GM23338 (cell line): ENCODE results near the gene SRRM2. TPM values are rescaled to one million over a fixed set of nuclear protein-coding genes. Genes with fewer than 3 reads are reported as not detected.

ENCODE experiments used
- ATAC-seq: fragments of 200-7000 bp; cut with Tn5 transposase; 3 replicates; pipeline ENCODE4 v1.9.1; 2020
- DNase-seq: peaks from one replicate; pipeline ENCODE4 v3.0.0-alpha.2; 2015; ENCODE audit warnings: low spot score
- H2AFZ ChIP-seq: fragments of 200-600 bp; sonication (generic); 2 replicates; pipeline ENCODE4 v1.8.0; 2016; ENCODE audit warnings: antibody characterized with exemption, mild to moderate bottlenecking, moderate library complexity
- H3F3A ChIP-seq: fragments of 200-600 bp; sonication (generic); replicated peaks from 2 replicates; pipeline ENCODE4 v1.8.0; 2017; ENCODE audit warnings: antibody characterized with exemption, mixed run types, low read depth
- H3K27ac ChIP-seq: fragments of 200-600 bp; sonication (generic); 2 replicates; pipeline ENCODE4 v1.6.1; 2016; ENCODE audit warnings: low read depth
- H3K27me3 ChIP-seq: fragments of 200-600 bp; sonication (generic); 2 replicates; pipeline ENCODE4 v1.8.0; 2016; ENCODE audit warnings: mild to moderate bottlenecking, mixed run types, moderate library complexity; ENCODE audit not compliant: insufficient read depth
- H3K36me3 ChIP-seq: fragments of 200-600 bp; sonication (generic); 2 replicates; pipeline ENCODE4 v1.8.0; 2016; ENCODE audit warnings: mild to moderate bottlenecking; ENCODE audit not compliant: insufficient read depth
- H3K4me1 ChIP-seq: fragments of 200-600 bp; sonication (generic); 2 replicates; pipeline ENCODE4 v1.8.0; 2016; ENCODE audit warnings: mild to moderate bottlenecking, moderate library complexity; ENCODE audit not compliant: insufficient read depth
- H3K4me2 ChIP-seq: fragments of 200-600 bp; sonication (generic); 2 replicates; pipeline ENCODE4 v1.7.1; 2017; ENCODE audit warnings: mixed run types
- H3K4me3 ChIP-seq: fragments of 200-600 bp; sonication (generic); 2 replicates; pipeline ENCODE4 v1.6.1; 2016; ENCODE audit warnings: mixed run types
- H3K79me2 ChIP-seq: fragments of 200-600 bp; sonication (generic); replicated peaks from 2 replicates; pipeline ENCODE4 v1.8.0; 2017; ENCODE audit warnings: mild to moderate bottlenecking; ENCODE audit not compliant: insufficient read depth
- H3K9me2 ChIP-seq: fragments of 200-600 bp; sonication (generic); 2 replicates; pipeline ENCODE4 v1.8.0; 2017; ENCODE audit not compliant: insufficient read depth
- H4K20me1 ChIP-seq: fragments of 200-600 bp; sonication (generic); replicated peaks from 2 replicates; pipeline ENCODE4 v1.8.0; 2017; ENCODE audit warnings: mild to moderate bottlenecking; ENCODE audit not compliant: insufficient read depth
- H3K27ac Mint-ChIP-seq: 2 replicates; pipeline ENCODE4 v1.8.0; 2020; ENCODE audit warnings: inconsistent platforms, mild to moderate bottlenecking, moderate library complexity, mixed read lengths
- H3K27me3 Mint-ChIP-seq: 3 replicates; pipeline ENCODE4 v1.8.0; 2022; ENCODE audit warnings: low read depth, mild to moderate bottlenecking, moderate library complexity, mixed read lengths, inconsistent platforms; ENCODE audit not compliant: insufficient read depth, poor library complexity
- H3K36me3 Mint-ChIP-seq: 3 replicates; pipeline ENCODE4 v1.8.0; 2021; ENCODE audit warnings: low read depth, mild to moderate bottlenecking, inconsistent platforms, moderate library complexity, mixed read lengths
- H3K4me1 Mint-ChIP-seq: 3 replicates; pipeline ENCODE4 v1.8.0; 2020; ENCODE audit warnings: mild to moderate bottlenecking, inconsistent platforms, mixed read lengths
- H3K4me3 Mint-ChIP-seq: 3 replicates; pipeline ENCODE4 v1.8.0; 2021; ENCODE audit warnings: moderate library complexity, mild to moderate bottlenecking, inconsistent platforms, mixed read lengths
- H3K9me3 Mint-ChIP-seq: 3 replicates; pipeline ENCODE4 v1.8.0; 2020; ENCODE audit warnings: moderate library complexity, mild to moderate bottlenecking, inconsistent platforms, mixed read lengths
- CREB1 ChIP-seq: fragments of 250-450 bp; sonication (Bioruptor Pico); IDR thresholded peaks from 2 replicates; pipeline ENCODE4 v1.5.0; 2020; ENCODE audit warnings: low read depth, mild to moderate bottlenecking, moderate library complexity
- CTCF ChIP-seq, 2 experiments: fragments of 200-600 bp in 1 of 2; sonication (generic) in 1 of 2; conservative IDR thresholded peaks; 2 replicates each; pipeline versions ENCODE4 v1.5.1 to v1.6.1; 2016 to 2017; ENCODE audit warnings: antibody characterized with exemption in 2 of 2, low read depth in 2 of 2, mild to moderate bottlenecking in 2 of 2, moderate library complexity in 1 of 2
- EZH2 ChIP-seq: fragments of 200-600 bp; sonication (generic); IDR thresholded peaks from one replicate; pipeline ENCODE4 v1.8.0; 2017; ENCODE audit warnings: antibody characterized with exemption, mild to moderate bottlenecking, low read depth; ENCODE audit not compliant: unreplicated experiment
- JUNB ChIP-seq: IDR thresholded peaks from one replicate; pipeline ENCODE4 v1.6.1; 2016; ENCODE audit warnings: antibody characterized with exemption; ENCODE audit not compliant: unreplicated experiment
- NANOG ChIP-seq: IDR thresholded peaks from 2 replicates; pipeline ENCODE4 v1.6.1; 2016; ENCODE audit warnings: antibody characterized with exemption, borderline replicate concordance
- REST ChIP-seq: IDR thresholded peaks from one replicate; pipeline ENCODE4 v1.6.1; 2018; ENCODE audit warnings: antibody characterized with exemption; ENCODE audit not compliant: unreplicated experiment
- STAT1 ChIP-seq: IDR thresholded peaks from one replicate; pipeline ENCODE4 v1.6.1; 2016; ENCODE audit warnings: antibody characterized with exemption; ENCODE audit not compliant: unreplicated experiment
- ZNF114 ChIP-seq: fragments of 250-450 bp; sonication (Bioruptor Pico); IDR thresholded peaks from 2 replicates; pipeline ENCODE4 v1.5.0; 2020; ENCODE audit warnings: mild to moderate bottlenecking, moderate library complexity
- ZNF331 ChIP-seq: fragments of 250-450 bp; sonication (Bioruptor Pico); IDR thresholded peaks from 2 replicates; pipeline ENCODE4 v1.5.0; 2020; ENCODE audit warnings: low read depth, mild to moderate bottlenecking, moderate library complexity
- ZNF462 ChIP-seq: fragments of 250-450 bp; sonication (Bioruptor Pico); IDR thresholded peaks from 2 replicates; pipeline ENCODE4 v1.5.0; 2020; ENCODE audit warnings: mild to moderate bottlenecking, moderate library complexity
- polyA plus RNA-seq: library from polyadenylated mRNA; unstranded; fragments of >200 nt; fragmentation: Nextera tagmentation; extraction: Ambion mirVana; gene quantifications from 2 replicates; pipeline ENCODE4 v1.2.1, GENCODE V29; 2016
- total RNA-seq: library from RNA; depleted of rRNA; stranded (reverse); fragments of >200 nt; shearing (Covaris generic); gene quantifications from 2 replicates; pipeline ENCODE4 v1.2.3, GENCODE V29; 2014

The SRRM2 gene
- total and polyA plus RNA-seq, 2 experiments from 2014 or later, result 308 to 893 TPM

GRCh38 chr16:2798723-2799204 lies 46.3 kb downstream of the SRRM2 start (continued):
- no peak for TF ChIP-seq NANOG
- TF ChIP-seq CTCF (conservative IDR thresholded peaks at IDR 0.05; ENCODE audit: low read depth in 2 of 2), result no peak

GRCh38 chr16:2799205-2799858 lies 46.9 kb downstream of the SRRM2 start:
- DNase-seq, result no peak
- Histone ChIP-seq H3K4me2 (no peak overlapping the region), H3F3A (no peaks in the 10 kb centered on the region), H3K4me3 (no peak overlapping the region), H3K79me2 (no peaks in the 10 kb centered on the region), H2AFZ (peak overlapping the region; percentile 56; the same call in 1 of the 2 replicates), H3K9me2 (no peaks in the 10 kb centered on the region), H3K27me3 (no peaks in the 10 kb centered on the region), H4K20me1 (no peaks in the 10 kb centered on the region), H3K36me3 (no peaks in the 10 kb centered on the region), H3K4me1 (no peaks in the 10 kb centered on the region), H3K27ac (no peak overlapping the region)
- Mint-ChIP-seq H3K4me3 (no peak overlapping the region), H3K36me3 (no peaks in the 10 kb centered on the region), H3K27ac (no peak overlapping the region), H3K4me1 (no peaks in the 10 kb centered on the region), H3K9me3 (peaks cover 8% of the 10 kb centered on the region; the same call in 2 of the 3 replicates), H3K27me3 (peaks cover 10% of the 10 kb centered on the region)
- no peak for ATAC-seq
- TF ChIP-seq EZH2 (no peak), ZNF331 (CRISPR knock-in tag) (no peak), ZNF114 (CRISPR knock-in tag) (no peak), ZNF462 (CRISPR knock-in tag) (no peak), CREB1 (CRISPR knock-in tag) (no peak), STAT1 (no peak), REST (no peak), JUNB (no peak), CTCF (conservative IDR thresholded peaks at IDR 0.05; ENCODE audit: low read depth in 2 of 2) (no peak)
